SK-N-SH (cell line): ENCODE data around the gene CUBN.

ENCODE experiments used
- FOSL2 ChIP-seq: IDR thresholded peaks from 2 replicates; pipeline ENCODE4 v1.4.0; 2012; ENCODE audit warnings: low read depth, mild to moderate bottlenecking, moderate library complexity, borderline replicate concordance
- TF ChIP-seq, protein P1 (sequence below): fragments of 200-600 bp; sonication (generic); IDR thresholded peaks from 2 replicates; pipeline ENCODE4 v1.6.1; 2017; ENCODE audit warnings: antibody characterized with exemption, mild to moderate bottlenecking, moderate library complexity

DNA sequence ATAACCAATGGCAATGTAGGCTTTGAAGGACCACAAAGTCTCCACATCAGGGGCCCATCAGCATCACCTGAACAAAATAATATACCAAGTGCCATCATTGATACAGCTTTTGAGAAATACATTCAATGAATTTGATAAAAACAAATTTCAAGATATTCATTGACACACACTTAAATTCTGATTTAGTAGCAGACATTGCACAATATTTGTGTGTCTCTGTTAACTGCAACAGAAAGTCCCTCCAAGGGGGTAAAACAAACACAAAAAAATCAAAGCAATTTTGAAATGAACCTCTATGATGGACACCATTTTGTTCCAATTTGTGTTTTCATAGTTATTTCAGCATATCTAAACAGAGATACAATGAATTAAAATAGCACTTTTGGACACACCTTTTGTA lies 225.6 kb downstream of the CUBN start:
- TF ChIP-seq, protein P1, sequence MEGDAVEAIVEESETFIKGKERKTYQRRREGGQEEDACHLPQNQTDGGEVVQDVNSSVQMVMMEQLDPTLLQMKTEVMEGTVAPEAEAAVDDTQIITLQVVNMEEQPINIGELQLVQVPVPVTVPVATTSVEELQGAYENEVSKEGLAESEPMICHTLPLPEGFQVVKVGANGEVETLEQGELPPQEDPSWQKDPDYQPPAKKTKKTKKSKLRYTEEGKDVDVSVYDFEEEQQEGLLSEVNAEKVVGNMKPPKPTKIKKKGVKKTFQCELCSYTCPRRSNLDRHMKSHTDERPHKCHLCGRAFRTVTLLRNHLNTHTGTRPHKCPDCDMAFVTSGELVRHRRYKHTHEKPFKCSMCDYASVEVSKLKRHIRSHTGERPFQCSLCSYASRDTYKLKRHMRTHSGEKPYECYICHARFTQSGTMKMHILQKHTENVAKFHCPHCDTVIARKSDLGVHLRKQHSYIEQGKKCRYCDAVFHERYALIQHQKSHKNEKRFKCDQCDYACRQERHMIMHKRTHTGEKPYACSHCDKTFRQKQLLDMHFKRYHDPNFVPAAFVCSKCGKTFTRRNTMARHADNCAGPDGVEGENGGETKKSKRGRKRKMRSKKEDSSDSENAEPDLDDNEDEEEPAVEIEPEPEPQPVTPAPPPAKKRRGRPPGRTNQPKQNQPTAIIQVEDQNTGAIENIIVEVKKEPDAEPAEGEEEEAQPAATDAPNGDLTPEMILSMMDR = no peak
- no peak for TF ChIP-seq FOSL2
